GM21526 (cell line): Measurements from ENCODE around the gene MT1X.
"Not testable (repeated sequence)": the region's sequence is repeated elsewhere in the genome, so short reads cannot be mapped to it uniquely, and the experiment has no call there.

Source experiments
- ATAC-seq: cut with Tn5 transposase; IDR thresholded peaks from one replicate; pipeline ENCODE4 v1.9.1; 2021; ENCODE audit warnings: moderate library complexity; ENCODE audit not compliant: unreplicated experiment, low FRiP score

The MT1X gene

DNA sequence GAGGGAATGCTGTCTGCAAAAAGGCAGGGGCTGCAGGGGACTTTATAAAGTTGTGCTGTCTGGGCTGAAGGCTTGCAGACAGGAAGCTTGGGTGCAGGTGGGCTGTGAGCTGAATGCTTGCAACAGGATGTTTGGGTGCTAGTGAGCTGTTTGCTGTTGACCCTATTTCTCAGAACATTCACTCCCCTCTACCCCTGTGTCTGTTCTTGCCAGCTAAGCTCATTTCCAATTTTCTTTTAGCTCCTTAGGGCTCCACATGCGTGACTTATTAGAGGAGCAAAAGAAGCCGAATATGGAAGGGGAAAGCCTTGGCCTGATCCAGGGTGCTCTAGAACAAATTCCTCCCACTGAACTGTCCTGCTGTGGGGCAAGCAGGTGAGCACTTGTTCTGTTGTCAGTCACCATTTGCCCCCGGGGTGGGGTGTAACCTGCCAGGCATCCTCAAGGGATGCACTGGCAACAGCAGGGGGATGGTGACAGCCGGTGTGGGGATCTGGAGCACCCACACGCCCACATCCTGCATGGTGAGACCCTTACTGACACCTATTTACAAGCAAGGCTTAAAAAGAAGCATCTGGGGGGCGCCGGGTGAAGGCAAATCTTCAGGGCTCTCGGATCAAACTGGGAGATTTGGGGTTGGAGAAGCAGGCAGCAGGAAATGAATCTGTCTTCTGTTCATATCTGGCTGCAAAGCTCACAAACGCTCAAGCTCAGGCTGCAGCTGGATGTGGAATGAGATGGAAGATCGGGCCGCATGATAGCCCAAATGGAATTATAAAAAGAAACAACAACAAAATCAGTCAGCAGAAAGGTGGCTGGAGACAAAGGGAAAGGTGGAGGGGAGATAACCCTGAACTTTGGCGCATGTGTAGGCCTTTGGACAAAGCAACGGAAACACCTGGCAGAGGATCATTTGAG, 26.5 kb downstream of the MT1X start:
- ATAC-seq: no peak

- ATAC-seq: no peak
Measured at GRCh38 chr16:56709443-56710040, 27.3 kb downstream of the MT1X start.

- no peak for ATAC-seq
Measured at GRCh38 chr16:56710181-56710737, 28.0 kb downstream of the MT1X start.

DNA sequence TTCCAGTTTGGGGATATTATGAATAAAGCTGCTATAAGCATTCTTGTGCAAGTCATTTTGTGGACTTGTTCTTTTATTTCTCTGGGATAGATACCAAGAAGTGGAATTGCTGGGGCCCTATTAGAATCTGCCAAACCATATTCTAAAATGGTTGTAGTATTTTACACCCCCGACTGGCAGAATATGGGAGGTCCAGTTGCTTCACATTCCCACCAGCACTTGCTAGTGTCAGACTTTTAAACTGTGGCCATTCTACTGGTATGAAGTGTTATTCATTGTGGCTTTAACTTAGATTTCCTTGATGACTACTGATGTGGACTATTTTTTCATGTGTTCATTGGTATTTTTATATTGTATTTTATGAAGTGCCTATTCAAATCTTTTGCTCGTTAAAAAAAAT, 29.6 kb downstream of the MT1X start:
- ATAC-seq: no peak

DNA sequence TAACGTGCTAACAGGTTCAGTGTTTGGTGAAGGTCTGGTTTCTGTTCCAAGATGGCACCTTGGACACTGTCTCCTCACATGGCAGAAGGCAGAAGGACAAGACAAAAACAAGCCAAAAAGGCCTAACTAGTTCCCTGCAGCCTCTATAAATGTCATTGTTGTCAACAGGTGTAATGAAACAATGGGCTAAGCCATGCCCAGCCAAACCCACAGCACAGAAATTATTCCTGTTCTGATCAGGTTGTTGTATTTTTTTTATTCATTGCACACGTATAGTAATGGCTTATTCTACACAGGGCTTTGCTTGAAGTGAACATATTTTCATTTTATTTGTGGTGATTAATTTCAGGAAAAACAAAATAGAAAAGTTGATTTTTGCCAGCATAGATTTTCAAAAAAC, 31.5 kb downstream of the MT1X start:
- no peak for ATAC-seq

DNA sequence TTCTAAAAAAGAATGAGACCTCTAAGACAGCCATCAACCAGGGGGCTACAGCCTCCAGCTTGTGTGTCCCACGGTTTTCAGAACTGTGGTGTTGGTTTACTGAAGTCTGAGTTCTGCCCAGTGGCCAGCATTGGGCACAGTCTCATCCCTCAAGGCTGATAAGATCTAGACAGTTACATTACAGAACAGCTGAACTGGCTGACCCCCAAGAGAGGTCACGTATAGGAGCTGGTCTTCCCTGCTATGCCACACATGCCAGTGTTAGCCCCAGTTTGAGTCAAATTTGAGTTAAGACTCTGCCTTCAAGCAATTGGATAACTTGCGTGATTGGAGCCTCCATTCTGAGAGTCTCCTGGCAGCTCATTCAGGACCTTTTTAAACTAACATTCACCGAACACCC, 32.9 kb downstream of the MT1X start:
- no peak for ATAC-seq

GRCh38 chr16:56716761-56717160, 34.5 kb downstream of the MT1X start:
- ATAC-seq: no peak

GRCh38 chr16:56717532-56717931, 35.3 kb downstream of the MT1X start:
- ATAC-seq: not testable (repeated sequence)

- no peak for ATAC-seq
Measured at GRCh38 chr16:56722200-56722842, 40.1 kb downstream of the MT1X start.

- ATAC-seq: no peak
Measured at GRCh38 chr16:56724191-56724590, 41.9 kb downstream of the MT1X start.

GRCh38 chr16:56726283-56726682, 44.0 kb downstream of the MT1X start:
- ATAC-seq: no peak

GRCh38 chr16:56726926-56727325, 44.7 kb downstream of the MT1X start:
- ATAC-seq: no peak

GRCh38 chr16:56728027-56728426, 45.8 kb downstream of the MT1X start:
- no peak for ATAC-seq

DNA sequence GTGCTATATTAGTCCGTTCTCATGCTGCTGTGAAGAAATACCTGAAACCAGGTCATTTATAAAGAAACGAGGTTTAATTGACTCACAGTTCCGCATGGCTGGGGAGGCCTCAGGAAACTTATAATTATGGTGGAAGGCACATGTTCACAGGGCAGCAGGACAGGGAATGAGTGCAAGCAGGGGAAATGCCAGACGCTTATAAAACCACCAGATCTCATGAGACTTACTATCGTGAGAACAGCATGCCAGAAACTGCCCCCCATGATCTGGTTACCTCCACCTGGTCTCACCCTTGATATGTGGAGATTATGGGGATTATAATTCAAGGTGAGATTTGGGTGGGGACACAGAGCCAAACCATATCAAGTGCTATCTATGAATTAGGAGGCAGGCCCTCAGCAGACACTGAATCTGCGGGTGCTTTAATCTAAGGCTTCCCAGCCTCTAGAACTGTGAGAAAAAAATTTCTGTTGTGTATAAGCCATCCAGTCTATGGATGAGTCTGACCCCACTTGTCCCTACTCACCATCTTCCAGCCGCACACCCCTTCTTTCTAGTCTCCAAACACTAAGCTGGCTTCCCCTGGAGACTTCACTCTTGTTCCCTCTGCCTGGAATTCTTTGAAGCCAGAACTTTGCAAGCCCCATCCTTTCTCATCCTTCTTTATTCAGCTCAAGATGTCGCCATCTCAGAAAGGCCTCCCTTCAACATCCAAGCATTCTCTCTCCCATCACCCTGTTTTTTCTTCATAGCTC, 46.9 kb downstream of the MT1X start:
- ATAC-seq: no peak

GRCh38 chr16:56729735-56730662, 47.7 kb downstream of the MT1X start, which contains the start of gene NUP93:
Gene NUP93, plus strand, starts transcription at chr16:56730129. Its CDS starts 18,119 bp downstream, at chr16:56748248.
- peak; percentile 79 for ATAC-seq

GRCh38 chr16:56732366-56732765, 50.1 kb downstream of the MT1X start:
- peak; percentile 39 for ATAC-seq

- ATAC-seq: no peak
Measured at GRCh38 chr16:56732832-56733231, 50.6 kb downstream of the MT1X start.
